Measurements from ENCODE around the gene RTN4IP1.
A peak's percentile ranks its signal among the peaks of the same experiment; 100 is the strongest.
"Not testable (repeated sequence)": the region's sequence is repeated elsewhere in the genome, so short reads cannot be mapped to it uniquely, and the experiment has no call there.

RTN4IP1 gene

GRCh38 chr6:106600329-106600728 lies 29.0 kb downstream of the RTN4IP1 start:
- DNase-seq (ENCODE audit: extremely low read depth, low read depth), result no peak
- TF ChIP-seq CTCF (IDR thresholded peaks at IDR 0.05; ENCODE audit: low read depth, low read length, missing control alignments), result no peak
- H3K4me3 ChIP-seq (replicated peaks; ENCODE audit: low read depth, low read length), result no peak overlapping the region

- H3K4me3 ChIP-seq (replicated peaks; ENCODE audit: low read depth, low read length), result no peak overlapping the region
- TF ChIP-seq CTCF (IDR thresholded peaks at IDR 0.05; ENCODE audit: low read depth, low read length, missing control alignments), result no peak
- no peak for DNase-seq (ENCODE audit: extremely low read depth, low read depth)
Measured at GRCh38 chr6:106599440-106599839, 29.9 kb downstream of the RTN4IP1 start.

GRCh38 chr6:106591111-106591825 lies 38.0 kb downstream of the RTN4IP1 start:
- no peak overlapping the region for H3K4me3 ChIP-seq (replicated peaks; ENCODE audit: low read depth, low read length)
- peak; percentile 36 for DNase-seq (ENCODE audit: extremely low read depth, low read depth)
- TF ChIP-seq CTCF (IDR thresholded peaks at IDR 0.05; ENCODE audit: low read depth, low read length, missing control alignments), result no peak

- not testable (repeated sequence) for H3K4me3 ChIP-seq (replicated peaks; ENCODE audit: low read depth, low read length); DNase-seq (ENCODE audit: extremely low read depth, low read depth)
Measured at GRCh38 chr6:106588937-106589336, 40.4 kb downstream of the RTN4IP1 start.

- DNase-seq (ENCODE audit: extremely low read depth, low read depth), result no peak
- no peak overlapping the region for H3K4me3 ChIP-seq (replicated peaks; ENCODE audit: low read depth, low read length)
- TF ChIP-seq CTCF (IDR thresholded peaks at IDR 0.05; ENCODE audit: low read depth, low read length, missing control alignments), result no peak
Measured at GRCh38 chr6:106586815-106587415, 42.4 kb downstream of the RTN4IP1 start.

GRCh38 chr6:106581468-106581867 lies 47.8 kb downstream of the RTN4IP1 start:
- H3K4me3 ChIP-seq (replicated peaks; ENCODE audit: low read depth, low read length), result no peak overlapping the region
- TF ChIP-seq CTCF (IDR thresholded peaks at IDR 0.05; ENCODE audit: low read depth, low read length, missing control alignments), result no peak
- DNase-seq (ENCODE audit: extremely low read depth, low read depth), result no peak

GRCh38 chr6:106579281-106579680 lies 50.0 kb downstream of the RTN4IP1 start:
- no peak for TF ChIP-seq CTCF (IDR thresholded peaks at IDR 0.05; ENCODE audit: low read depth, low read length, missing control alignments)
- DNase-seq (ENCODE audit: extremely low read depth, low read depth), result no peak

More at GRCh38 chr6:106579281-106579680, 50.0 kb downstream of the RTN4IP1 start:
- no peak overlapping the region for H3K4me3 ChIP-seq (replicated peaks; ENCODE audit: low read depth, low read length)
